CD1c-positive myeloid dendritic cell (primary cell): Measurements from ENCODE around the gene ARHGAP15.
A peak's percentile ranks its signal among the peaks of the same experiment; 100 is the strongest.

ENCODE experiments used
- DNase-seq: peaks from one replicate; pipeline ENCODE4 v3.0.0-alpha.2; 2016; ENCODE audit errors: extremely low spot score

The ARHGAP15 gene

DNA sequence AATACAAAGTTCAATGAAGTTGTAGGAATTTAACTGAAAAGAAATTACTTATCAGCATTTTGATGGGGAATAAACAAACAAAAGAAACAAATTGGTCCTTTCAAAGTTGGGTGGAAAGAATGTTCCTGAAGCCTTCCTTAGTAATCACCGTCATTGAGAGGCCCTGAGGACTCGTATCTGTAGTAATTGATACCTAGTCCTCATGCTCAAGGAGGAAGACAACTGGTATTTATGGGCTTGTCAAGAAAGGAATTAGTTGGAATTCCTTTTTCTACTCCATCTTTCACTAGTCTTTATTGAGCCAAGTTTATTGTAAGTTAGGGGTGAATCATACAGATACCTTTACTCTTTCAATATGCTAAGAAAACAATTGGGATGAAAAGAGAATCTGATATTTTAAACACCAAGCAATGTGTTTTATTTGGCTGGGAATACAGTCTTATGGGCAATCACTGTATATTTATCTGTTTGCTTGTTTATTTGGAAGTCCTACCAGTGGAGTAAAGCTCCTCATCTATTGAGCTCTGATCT lies 324.8 kb downstream of the ARHGAP15 start:
- no peak for DNase-seq

DNA sequence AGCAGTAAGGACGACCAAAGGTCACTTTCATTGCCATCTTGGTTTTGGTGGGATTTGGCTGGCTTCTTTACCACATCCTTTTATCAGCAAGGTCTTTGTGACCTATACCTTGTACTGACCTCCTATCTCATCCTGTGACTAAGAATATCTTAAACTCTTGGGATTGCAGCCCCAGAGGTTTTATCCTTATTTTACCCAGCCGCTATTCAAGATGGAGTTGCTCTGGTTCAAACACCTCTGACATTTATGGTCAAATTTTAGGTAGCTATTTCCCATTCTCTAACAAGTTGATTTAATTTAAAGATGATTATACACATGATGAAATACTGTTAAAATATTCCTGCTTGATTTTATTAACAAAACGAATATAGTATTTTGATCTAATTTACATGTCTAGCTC lies 326.1 kb downstream of the ARHGAP15 start:
- no peak for DNase-seq

DNA sequence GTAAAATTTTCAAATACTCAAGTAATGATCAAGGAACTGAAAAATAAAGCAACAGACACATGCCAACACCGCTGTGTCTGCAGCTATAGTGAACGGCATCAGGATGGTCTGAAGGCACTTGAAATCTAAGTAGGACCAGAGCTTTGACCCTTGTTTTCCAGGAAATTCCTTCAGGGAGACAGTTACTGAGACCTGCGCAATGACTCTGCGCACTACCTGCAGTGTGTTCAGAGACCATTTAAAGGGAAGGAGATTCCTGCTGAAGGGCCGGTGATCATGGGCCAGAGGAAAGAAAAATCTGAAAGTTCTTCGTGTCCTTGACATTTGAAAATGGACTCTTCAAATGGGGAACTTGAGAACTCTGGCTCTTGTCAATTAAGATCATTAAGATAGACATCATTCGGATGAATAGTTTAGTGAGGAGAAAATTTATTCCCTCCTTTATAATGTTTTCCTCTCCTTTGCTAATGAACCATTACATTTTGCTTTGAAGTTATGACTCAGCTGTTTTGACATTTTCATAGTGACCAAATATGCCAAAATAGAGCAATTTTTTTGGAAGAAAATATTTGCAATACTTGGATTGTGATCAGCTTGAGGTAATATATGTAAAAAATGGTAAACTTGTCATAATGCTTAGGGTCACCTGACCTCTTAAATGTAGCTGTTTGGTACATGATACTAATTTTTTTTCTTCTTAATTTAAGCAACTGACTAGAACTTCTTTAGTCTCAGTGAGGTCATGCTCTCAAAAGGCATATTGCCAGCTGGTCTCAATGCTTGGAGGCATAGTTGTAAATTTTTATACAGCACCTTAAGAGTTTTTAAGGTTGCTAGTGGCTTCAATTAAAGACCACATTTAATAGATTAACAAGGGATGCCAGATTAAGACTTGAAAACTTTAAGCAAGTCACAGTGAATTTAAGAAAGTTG lies 329.3 kb downstream of the ARHGAP15 start:
- DNase-seq = no peak

DNA sequence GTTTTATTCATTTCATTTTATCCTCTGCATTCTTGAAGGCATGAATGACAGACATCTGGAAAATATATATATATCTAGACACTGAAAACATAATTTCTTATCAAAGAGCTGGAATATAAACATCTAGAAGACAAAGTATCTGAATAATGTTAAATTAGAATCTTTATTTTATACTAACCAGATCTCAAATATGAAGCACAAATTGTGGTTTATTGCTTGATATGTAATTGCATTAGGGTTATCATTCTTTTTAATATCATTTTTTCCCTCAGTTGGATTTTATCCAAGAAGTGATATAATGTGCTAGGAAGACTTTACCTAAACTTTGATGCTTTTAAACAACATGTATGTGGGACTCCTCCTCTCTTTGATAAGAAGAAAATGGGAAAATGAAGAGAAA lies 331.2 kb downstream of the ARHGAP15 start:
- DNase-seq = no peak

DNA sequence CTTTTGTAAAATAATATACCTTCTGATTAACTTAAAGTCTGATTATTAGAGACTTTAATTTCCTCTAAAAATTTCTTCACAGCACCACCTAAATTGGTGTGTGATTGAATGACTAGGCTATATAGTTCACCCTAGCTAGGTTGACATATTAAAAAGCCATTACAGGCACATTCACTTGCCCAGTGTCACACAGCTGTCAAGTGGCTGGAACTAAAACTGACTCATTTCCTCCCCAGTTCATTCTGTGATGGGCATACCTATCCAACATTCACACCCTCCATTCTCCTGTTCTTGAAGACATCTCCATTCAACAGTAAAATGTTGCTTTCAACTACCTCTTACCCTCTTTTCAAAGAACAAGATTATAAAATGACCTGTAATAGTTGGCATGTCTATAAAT lies 334.5 kb downstream of the ARHGAP15 start:
- no peak for DNase-seq

DNA sequence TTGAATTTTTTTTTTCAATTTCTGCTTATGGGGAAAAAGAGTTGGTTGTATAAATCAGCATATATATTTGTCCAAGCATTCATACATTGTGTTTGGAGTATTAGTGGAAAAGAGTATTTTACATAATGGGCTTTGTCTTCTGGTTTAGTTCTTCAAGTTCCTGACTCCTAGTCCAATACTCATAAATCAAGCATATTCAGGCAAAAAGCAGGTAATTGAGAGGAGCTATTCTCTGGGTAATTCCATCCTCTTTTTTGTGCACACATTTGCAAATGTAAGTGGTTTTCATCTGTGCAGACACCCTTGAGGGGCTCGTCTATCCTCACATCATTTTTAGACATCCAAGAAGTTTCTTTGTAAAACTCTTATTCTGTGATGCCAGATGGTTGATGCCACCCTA lies 337.2 kb downstream of the ARHGAP15 start:
- DNase-seq = no peak

DNA sequence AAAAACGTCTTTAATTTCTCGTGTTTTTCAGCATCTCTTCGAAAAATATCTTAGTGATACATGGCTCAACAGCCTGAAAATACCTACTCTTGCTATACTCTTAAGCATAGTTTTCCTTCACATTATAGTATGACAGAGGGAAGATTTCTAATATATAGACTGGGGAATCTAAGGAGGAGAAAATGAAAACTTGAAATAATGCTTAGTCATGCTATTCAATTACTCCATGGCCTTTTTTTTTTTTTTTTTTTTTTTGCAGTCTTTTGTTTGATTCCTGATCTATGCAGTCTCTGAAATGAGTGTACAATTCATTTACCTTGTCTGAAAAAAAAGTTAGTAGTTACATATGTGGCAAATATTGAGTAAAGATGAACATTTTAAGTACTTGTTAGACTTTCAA lies 337.8 kb downstream of the ARHGAP15 start:
- DNase-seq = no peak

DNA sequence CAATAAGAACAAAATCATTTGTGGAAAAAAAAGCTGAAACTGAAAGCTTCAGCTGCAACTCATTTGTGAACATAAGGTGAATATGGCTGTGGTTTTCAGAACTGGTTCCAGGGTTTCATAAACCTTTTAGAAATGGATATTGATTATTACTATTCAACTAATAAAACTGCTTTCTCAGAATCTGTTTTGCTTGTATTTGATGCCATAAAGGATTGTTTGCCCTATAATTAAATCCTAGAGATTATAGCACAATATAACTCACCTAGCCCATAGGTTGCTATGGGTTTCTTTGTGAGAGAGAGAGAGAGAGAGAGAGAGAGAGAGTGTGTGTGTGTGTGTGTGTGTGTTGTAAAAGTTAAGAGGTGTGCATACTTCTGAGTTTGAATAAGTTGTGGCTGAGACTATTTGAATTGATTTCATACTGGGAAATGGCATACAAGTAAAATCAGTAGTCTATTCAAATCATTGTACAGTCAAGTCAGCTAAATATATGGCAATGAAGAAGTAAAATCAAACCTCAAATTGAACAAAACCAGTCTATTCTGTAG lies 339.2 kb downstream of the ARHGAP15 start:
- DNase-seq = no peak

DNA sequence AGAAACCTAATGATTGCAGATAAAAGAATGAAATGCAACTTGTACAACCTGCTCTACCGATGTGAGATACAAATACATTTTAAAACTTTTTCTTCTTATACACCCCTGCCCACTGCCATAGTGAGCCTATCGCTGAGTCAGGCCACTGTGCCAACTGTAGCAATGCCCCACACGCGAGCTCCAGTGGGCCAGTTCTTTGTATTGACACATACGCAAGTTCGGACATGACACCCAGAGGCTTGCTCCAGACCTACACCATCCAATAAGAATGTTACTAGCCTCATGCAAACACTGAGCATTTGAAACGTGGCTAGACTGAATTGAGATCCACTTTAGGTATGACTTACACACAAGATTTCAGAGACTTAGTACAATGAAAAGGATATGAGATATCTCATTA lies 340.1 kb downstream of the ARHGAP15 start:
- no peak for DNase-seq

DNA sequence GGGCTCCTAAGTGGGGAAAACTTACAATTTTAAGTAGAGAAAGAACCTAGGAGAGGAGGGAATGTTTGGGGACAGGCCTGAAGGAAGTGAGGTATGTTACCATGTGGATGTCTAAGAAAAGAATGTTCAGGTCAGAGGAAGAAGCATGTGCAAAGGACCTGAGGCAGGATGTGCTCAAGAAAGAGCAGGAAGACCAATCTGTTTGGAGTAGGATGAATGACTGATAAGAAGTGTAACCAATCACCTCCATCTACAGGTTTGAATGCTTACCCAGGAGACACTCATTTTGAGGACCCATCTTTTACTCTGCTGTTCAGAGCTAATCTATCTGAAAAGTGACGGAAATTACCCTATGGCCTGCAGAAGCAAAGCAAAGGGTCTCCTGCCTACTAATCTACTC lies 342.3 kb downstream of the ARHGAP15 start:
- DNase-seq = no peak

DNA sequence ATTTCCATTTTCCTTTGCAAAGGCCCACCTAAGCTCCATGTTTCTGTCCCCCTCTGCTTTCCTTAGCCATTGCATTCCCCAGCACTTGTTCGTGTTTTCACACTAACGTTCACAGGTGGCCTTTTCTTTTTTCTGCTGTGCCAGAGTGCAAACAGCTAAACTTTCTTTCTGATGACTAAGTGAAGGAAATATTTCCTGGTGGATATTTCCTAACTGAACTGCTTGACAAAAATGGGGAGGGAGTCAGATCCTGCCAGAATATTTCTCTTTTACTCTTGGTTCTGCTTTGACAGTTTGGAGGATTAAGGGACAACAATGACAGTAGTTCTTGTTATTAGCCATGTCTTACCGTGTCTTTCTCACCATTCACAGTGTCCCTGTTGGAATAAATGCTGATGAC lies 344.0 kb downstream of the ARHGAP15 start:
- DNase-seq = no peak

DNA sequence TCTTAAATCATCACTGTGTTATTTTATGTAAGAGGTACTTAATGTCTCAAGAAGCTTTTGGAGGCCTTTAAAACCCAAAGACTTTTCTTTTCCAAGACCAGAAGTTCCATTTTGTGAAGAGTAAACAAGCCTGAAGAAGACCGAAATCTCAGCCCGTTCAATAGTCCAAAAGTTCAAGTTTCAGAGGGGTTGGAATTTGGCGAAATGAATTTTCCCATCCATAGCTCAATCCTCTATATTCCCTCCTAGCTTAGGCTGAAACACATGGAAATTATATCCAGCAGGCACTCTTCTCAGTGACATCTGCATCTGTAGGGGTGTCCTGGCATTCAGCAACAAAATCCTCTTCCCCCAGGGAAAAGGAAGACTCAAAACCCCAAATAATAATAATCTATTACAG lies 344.6 kb downstream of the ARHGAP15 start:
- no peak for DNase-seq

DNA sequence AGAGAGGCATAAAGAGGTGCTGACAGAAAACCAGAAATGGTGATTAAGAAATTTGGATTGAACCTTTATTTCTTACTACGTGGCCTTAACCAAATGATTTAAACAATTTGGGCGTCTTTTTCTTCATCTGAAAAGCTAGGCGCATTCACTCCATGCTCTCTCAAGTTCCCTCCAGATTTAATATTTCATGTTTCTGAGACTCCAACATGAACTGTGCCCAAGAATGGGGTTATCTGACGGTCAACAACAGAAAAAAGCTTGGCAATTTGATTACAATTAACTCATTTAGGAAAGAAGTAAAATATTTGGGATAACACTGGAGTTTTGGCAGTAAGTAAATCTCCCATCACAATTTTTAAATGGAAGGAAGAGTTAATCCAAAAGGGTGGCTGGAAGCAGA lies 345.4 kb downstream of the ARHGAP15 start:
- no peak for DNase-seq

DNA sequence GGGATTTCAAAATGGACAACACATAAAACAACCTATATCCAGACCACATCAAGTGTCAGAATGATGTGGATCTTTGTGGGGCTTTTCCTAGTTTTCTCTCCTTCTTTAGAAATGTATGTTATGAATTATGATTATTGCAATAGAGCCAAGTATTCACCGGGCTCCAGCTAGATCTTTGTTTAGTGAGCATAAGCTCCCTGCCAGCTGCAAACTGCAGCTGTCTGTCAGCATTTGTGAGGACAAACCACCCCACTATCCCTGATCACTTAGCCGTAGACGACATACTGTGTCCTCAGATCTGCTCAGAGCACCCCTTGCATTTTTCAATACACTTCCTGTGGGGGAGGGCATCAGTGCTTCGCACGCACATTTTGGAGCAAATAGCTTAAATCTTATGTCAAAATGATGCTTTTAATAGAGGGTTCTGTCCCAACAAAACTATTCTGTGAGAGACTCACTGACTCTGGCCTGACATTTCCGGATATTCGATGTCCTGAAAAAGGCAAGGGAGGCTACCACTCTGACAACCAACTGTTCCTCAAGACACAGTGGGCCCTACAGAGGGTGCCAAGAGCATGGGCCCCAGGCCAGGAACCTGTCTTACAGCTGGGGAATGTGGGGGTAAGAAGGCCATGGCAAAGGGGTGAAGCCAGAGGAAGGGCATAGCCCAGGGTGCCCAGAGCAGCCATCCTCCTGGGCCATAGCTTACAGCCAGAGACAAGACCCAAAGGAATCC lies 346.0 kb downstream of the ARHGAP15 start:
- DNase-seq = no peak

DNA sequence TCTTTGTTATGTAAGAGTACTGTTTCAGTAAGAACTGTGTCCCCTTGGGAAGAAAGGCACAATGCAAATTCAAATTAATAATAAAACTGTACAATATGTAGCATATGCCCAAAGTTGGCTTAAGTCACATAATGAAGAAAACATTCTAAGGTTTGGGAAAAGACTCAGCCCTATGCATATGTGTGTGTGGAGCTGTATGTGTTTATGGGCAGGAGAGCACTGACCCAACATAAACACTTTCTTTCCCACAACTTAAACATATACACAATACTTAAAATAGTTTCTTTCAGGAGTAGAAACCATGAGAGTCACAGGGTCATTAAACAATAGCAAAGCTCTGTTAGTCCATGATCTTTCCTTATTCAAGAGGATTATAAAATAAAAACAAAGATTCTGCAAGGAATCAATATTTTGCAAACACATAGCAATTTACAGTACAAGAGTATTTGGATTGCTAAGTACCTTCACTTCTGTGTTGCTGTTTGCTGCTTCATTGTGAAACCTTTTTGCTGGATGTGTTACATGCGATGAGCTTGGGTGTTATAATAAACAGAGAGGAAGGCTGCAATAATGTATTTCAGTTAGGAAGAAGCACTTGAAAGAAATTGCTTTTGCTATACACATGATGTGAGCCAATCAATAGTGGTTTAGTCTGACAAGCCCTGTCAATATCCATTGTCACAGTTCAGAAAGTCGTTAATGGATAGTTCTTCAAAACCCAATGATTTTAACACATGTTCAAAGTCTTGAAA lies 347.3 kb downstream of the ARHGAP15 start:
- no peak for DNase-seq

DNA sequence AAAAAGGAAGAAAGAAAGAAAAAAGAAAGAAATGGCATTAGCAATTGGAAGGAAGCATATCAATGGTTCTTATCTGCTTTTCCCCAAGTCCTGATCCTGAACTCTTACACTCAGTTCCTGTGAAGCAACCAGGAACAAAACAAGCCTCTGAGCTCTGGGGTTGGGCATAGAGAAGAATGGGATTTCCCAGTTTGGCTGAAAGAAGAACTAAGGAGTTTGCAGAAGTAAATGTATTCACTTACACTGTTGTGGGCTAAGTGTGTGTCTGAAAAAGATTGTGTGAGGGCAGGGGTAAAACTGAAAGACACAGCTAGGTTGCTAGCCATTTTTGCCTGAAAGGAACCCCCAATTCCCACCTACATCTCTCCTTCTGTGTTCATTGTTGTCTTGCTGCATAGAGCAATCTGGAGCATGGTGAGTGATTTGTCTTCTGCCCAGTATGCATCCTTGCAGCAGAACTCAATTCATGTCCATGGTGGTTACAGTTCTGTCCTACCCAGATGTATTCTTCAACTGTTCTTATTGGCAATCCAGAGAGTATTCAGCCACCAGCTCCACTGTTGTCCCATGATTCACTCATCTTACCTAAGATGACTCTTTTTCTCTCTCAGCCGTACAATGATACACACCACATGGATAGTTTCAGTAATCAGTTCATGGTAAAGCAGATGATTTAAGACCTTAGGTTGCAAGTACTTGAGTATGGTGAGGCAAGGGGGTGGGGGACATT lies 348.7 kb downstream of the ARHGAP15 start:
- peak; percentile 64 for DNase-seq

DNA sequence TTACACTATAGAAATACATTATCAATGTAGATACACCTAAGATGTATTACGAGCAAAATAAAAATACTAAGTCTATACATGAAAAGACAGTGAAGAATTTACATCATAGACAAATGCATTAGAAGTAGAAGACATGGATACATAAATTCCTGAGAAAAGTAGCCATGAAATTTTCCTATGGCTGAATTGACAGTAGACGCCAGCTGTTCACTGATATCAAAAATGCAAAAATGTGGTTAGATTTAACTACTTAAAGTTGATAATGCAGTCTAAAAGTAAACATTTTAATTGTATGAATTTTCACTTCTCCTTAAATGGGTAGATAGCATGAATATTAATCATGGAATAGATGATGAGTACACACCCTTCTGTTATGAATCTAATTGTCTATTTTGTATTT lies 350.9 kb downstream of the ARHGAP15 start:
- no peak for DNase-seq

DNA sequence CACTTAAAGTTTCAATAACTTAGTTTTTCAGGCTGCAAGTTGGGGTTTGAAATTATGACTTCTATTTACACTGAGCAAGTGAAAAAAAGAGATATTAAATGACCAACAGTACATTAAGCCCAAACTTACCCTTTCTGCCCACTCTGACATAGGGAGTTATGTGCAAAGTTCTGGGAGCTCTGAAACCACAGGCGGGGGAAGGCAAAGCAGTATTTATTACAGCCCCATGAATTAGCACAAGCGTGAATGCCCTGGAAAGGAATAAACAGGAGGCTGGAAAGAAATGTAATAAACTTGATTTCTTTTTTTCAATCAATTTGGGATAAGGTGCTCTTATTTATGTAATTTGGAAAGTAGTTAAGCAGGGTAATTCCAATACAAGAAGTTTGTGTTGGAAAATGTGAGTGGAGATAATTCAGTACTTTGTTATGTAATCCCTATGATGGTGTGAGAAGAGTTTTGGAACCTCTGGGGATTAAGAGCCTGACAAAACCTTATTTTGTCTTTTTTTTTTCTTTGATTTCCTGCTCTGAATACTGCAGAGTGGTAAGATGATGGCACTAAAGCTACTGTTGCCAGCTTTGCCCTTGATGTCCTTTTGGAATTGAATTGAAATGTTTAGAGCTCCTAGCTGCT lies 351.5 kb downstream of the ARHGAP15 start:
- DNase-seq = no peak

DNA sequence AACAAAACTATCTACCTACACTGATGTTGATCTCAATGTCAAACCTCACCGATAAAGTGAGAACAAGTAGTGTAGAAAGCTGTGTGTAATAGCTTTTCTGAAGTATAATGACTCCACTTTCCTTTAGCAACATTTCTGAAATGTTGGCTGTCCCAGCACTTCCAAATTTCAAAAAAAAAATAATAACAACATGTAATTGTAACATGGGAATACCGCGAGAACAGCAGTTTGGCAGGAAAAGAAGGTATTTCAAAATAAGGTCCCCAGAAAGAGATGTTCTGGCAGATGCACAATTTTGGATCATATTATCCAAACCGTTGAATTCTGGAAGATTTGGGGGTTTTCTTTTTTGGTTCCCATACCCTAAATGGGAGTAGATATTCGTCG lies 352.0 kb downstream of the ARHGAP15 start:
- DNase-seq = no peak

DNA sequence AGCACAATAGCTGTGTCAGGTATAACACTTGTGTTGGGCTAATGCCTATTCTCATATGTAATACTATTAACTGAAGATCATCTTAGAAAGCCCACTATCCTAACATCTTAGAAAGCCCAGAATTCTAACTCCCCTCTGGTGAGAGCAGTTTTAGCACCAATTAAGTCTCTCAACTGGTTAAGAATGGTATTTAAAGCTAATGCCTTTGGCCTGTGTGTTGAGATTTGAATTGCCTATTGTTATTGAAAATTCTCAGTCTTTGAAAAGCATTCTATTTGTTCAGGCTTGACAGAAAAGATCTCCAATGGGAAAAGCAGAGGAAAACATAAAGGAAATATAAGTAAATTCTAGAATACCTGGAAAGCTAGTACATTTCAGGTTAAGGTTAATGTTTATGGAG lies 352.5 kb downstream of the ARHGAP15 start:
- no peak for DNase-seq

DNA sequence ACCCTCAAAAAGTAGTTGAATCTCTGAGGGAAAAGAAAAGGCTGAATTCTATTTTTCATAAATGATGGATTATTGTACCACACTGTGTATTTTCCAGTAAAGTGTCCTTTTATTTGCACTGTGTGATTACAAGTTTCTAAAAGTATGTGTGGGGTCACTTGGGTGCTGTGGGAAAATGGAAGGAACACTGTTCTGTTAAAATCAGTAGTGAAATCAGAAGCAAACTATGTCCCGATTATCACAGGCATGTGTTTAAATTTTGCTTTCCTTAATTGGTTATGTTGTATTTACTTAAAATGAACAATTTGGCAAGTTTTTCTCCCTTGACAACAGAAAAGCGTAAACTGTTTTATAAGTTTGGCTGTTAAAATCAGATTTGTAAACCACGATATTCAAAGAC lies 353.1 kb downstream of the ARHGAP15 start:
- no peak for DNase-seq
